H1 (cell line): ENCODE results near the gene DOCK3. TPM values are rescaled to one million over a fixed set of nuclear protein-coding genes. Genes with fewer than 3 reads are reported as not detected.

Experiments
- HDAC2 ChIP-seq, 2 experiments: fragments of 300-600 bp in 1 of 2; sonication (generic) in 1 of 2; IDR thresholded peaks; 2 replicates each; pipeline ENCODE4 v1.6.1; 2011 to 2012; ENCODE audit warnings: low read depth in 2 of 2, low read length in 2 of 2, mild to moderate bottlenecking in 2 of 2, moderate library complexity in 2 of 2, borderline replicate concordance in 1 of 2, inconsistent platforms in 1 of 2
- SP4 ChIP-seq: IDR thresholded peaks from 2 replicates; pipeline ENCODE4 v1.6.1; 2012; ENCODE audit warnings: low read length, inconsistent platforms
- polyA plus RNA-seq, 7 experiments: library from polyadenylated mRNA; depleted of rRNA in 3 of 7; stranded (reverse) in 5 of 7; unstranded in 2 of 7; fragments of >200 nt in 5 of 7; fragments of 200-250 nt in 2 of 7; gene quantifications; 1 replicate in 5 of 7; 2 replicates in 1 of 7; 4 replicates in 1 of 7; pipeline versions ENCODE4 v1.2.1 to v1.2.3, GENCODE V29; 2011 to 2013; ENCODE audit warnings: missing spikeins in 2 of 7, mixed read lengths in 2 of 7
- total RNA-seq: library from RNA; stranded (reverse); fragmentation: NEBNext Ultra II Directional; extraction: Animal tissue kit (Norgen Biotek cat#: 25700); gene quantifications from 2 replicates; pipeline ENCODE4 v1.2.1, GENCODE V29; 2021

Gene DOCK3
- total and polyA plus RNA-seq, 2 of the 8 experiments (the other 6 are each of a cell fraction or from before 2014, with no cell fraction given), result 2.7 to 5.0 TPM

DNA sequence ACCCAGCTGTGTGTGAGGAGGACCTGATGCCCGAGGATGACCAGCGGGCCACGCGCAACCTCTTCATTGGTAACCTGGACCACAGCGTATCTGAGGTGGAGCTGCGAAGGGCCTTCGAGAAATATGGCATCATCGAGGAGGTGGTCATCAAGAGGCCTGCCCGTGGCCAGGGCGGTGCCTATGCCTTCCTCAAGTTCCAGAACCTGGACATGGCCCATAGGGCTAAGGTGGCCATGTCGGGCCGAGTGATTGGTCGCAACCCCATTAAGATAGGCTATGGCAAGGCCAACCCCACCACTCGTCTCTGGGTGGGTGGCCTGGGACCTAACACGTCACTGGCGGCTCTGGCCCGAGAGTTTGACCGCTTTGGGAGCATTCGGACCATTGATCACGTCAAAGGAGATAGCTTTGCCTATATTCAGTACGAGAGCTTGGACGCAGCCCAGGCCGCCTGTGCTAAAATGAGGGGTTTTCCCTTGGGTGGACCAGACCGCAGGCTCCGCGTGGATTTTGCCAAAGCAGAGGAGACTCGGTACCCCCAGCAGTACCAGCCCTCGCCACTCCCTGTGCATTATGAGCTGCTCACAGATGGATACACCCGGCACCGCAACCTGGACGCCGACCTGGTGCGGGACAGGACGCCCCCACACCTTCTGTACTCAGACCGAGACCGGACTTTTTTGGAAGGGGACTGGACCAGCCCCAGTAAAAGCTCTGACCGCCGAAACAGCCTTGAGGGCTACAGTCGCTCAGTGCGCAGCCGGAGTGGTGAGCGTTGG lies 717.8 kb downstream of the DOCK3 start (continued):
- TF ChIP-seq SP4, result no peak
- no peak for TF ChIP-seq HDAC2 (IDR thresholded peaks at IDR 0.05; ENCODE audit: borderline replicate concordance in 1 of 2, low read depth in 2 of 2, low read length in 2 of 2)
